HG03457 (cell line): ENCODE measurements around the gene EDDM13.
"Not testable (repeated sequence)": the region's sequence is repeated elsewhere in the genome, so short reads cannot be mapped to it uniquely, and the experiment has no call there.

ENCODE experiments used
- ATAC-seq: cut with Tn5 transposase; IDR thresholded peaks from one replicate; pipeline ENCODE4 v1.9.1; 2021; ENCODE audit warnings: moderate number of reproducible peaks; ENCODE audit not compliant: unreplicated experiment

EDDM13 gene

GRCh38 chr19:56272161-56272798 is at the start of gene EDDM13:
EDDM13 (plus strand) TSS chr19:56272748; CDS start chr19:56272835, 87 bp downstream.
- ATAC-seq = no peak

GRCh38 chr19:56222901-56223300 is 49.6 kb upstream of the EDDM13 start:
- ATAC-seq = no peak

- ATAC-seq = no peak
Observed at GRCh38 chr19:56223481-56223880, 49.1 kb upstream of the EDDM13 start.

GRCh38 chr19:56245121-56245740 is 27.3 kb upstream of the EDDM13 start:
- ATAC-seq = no peak

GRCh38 chr19:56245764-56246163 is 26.8 kb upstream of the EDDM13 start:
- not testable (repeated sequence) for ATAC-seq

GRCh38 chr19:56248736-56249338 is 23.7 kb upstream of the EDDM13 start:
- ATAC-seq = not testable (repeated sequence)

- no peak for ATAC-seq
Observed at GRCh38 chr19:56252699-56253422, 19.7 kb upstream of the EDDM13 start.

GRCh38 chr19:56253737-56254136 is 18.8 kb upstream of the EDDM13 start:
- ATAC-seq = no peak

GRCh38 chr19:56258272-56258671 is 14.3 kb upstream of the EDDM13 start:
- no peak for ATAC-seq

GRCh38 chr19:56261145-56261544 is 11.4 kb upstream of the EDDM13 start:
- ATAC-seq = no peak

GRCh38 chr19:56261932-56262331 is 10.6 kb upstream of the EDDM13 start:
- ATAC-seq = not testable (repeated sequence)

- no peak for ATAC-seq
Observed at GRCh38 chr19:56263319-56263718, 9.2 kb upstream of the EDDM13 start.

GRCh38 chr19:56266051-56266450 is 6.5 kb upstream of the EDDM13 start:
- no peak for ATAC-seq

GRCh38 chr19:56269348-56269747 is 3.2 kb upstream of the EDDM13 start:
- ATAC-seq = no peak

- no peak for ATAC-seq
Observed at GRCh38 chr19:56270676-56271075, 1.9 kb upstream of the EDDM13 start.

GRCh38 chr19:56271151-56271550 is 1.4 kb upstream of the EDDM13 start:
- no peak for ATAC-seq

- no peak for ATAC-seq
Observed at GRCh38 chr19:56273563-56274117, 1.1 kb downstream of the EDDM13 start.

GRCh38 chr19:56282809-56283208 is 10.3 kb downstream of the EDDM13 start:
- no peak for ATAC-seq

GRCh38 chr19:56284746-56285145 is 12.2 kb downstream of the EDDM13 start:
- no peak for ATAC-seq

GRCh38 chr19:56290104-56290503 is 17.6 kb downstream of the EDDM13 start:
- no peak for ATAC-seq

GRCh38 chr19:56291867-56292266 is 19.3 kb downstream of the EDDM13 start:
- ATAC-seq = no peak
